H1 (cell line): Measurements from ENCODE around the gene VIPR2. TPM values are rescaled to one million over a fixed set of nuclear protein-coding genes. Genes with fewer than 3 reads are reported as not detected.

Experiments used
- CTCF ChIA-PET: fragments of 300-600 bp; sonication (Branson Sonifier 250); formaldehyde crosslinking; loops from one replicate; lab custom pipeline; 2021; ENCODE audit not compliant: partially characterized antibody; lab: Charles Lee
- POLR2A ChIA-PET: fragments of 300-600 bp; sonication (Branson Sonifier 250); formaldehyde crosslinking; loops from one replicate; lab custom pipeline; 2021; ENCODE audit warnings: inconsistent platforms; ENCODE audit not compliant: partially characterized antibody; lab: Charles Lee
- DNase-seq, 2 experiments: peaks; one replicate each; pipeline versions ENCODE4 v3.0.0 to v3.0.0-alpha.2; 2010 to 2022; ENCODE audit warnings: low spot score in 2 of 2, low read depth in 1 of 2, mixed read lengths in 1 of 2
- FAIRE-seq: peaks from 2 replicates; lab custom pipeline; 2011; peaks lifted over from hg19 to GRCh38; lab: Jason Lieb, UNC
- H2AFZ ChIP-seq: 2 replicates; pipeline ENCODE4 v1.8.1; 2012; ENCODE audit warnings: low read length, inconsistent platforms
- H2AK5ac ChIP-seq: 2 replicates; pipeline ENCODE4 v1.6.1; 2013; ENCODE audit warnings: low read depth, low read length
- H2BK120ac ChIP-seq: replicated peaks from 2 replicates; pipeline ENCODE3; 2013; ENCODE audit warnings: low read depth, low read length, inconsistent platforms
- H2BK12ac ChIP-seq: 2 replicates; pipeline ENCODE4 v1.6.1; 2013; ENCODE audit warnings: low read depth, low read length
- H2BK15ac ChIP-seq: 2 replicates; pipeline ENCODE4 v1.6.1; 2013; ENCODE audit warnings: low read length
- H2BK20ac ChIP-seq: 2 replicates; pipeline ENCODE4 v1.6.1; 2013; ENCODE audit warnings: low read length
- H2BK5ac ChIP-seq: 2 replicates; pipeline ENCODE4 v1.6.1; 2013; ENCODE audit warnings: low read depth, low read length
- H3K14ac ChIP-seq: 2 replicates; pipeline ENCODE4 v1.6.1; 2013; ENCODE audit warnings: inconsistent platforms; ENCODE audit not compliant: insufficient read length
- H3K18ac ChIP-seq: 2 replicates; pipeline ENCODE4 v1.6.1; 2013; ENCODE audit warnings: low read length; ENCODE audit errors: extremely low read depth
- H3K23ac ChIP-seq: 2 replicates; pipeline ENCODE4 v1.6.1; 2013; ENCODE audit warnings: inconsistent platforms; ENCODE audit not compliant: insufficient read length
- H3K23me2 ChIP-seq: 2 replicates; pipeline ENCODE4 v1.6.1; 2013; ENCODE audit warnings: low read depth, low read length
- H3K27ac ChIP-seq: 2 replicates; pipeline ENCODE4 v1.6.1; 2011; ENCODE audit warnings: low read depth, low read length, inconsistent platforms
- H3K27me3 ChIP-seq, 4 experiments: replicated peaks in 1 of 4; 1 replicate in 1 of 4; 2 replicates in 3 of 4; pipeline versions ENCODE4 v1.6.1 to v1.8.1; 2011 to 2013; ENCODE audit warnings: low read length in 3 of 4, mild to moderate bottlenecking in 3 of 4, inconsistent platforms in 2 of 4, mixed read lengths in 2 of 4, moderate library complexity in 1 of 4; ENCODE audit not compliant: control insufficient read depth in 3 of 4, insufficient read depth in 3 of 4; ENCODE audit errors: extremely low read depth in 1 of 4
- H3K36me3 ChIP-seq, 4 experiments: 2 replicates each; pipeline versions ENCODE4 v1.6.1 to v1.8.1; 2011 to 2013; ENCODE audit warnings: mild to moderate bottlenecking in 4 of 4, low read length in 3 of 4, moderate library complexity in 2 of 4, control low read depth in 1 of 4, inconsistent platforms in 1 of 4; ENCODE audit not compliant: insufficient read depth in 4 of 4, control insufficient read depth in 2 of 4
- H3K4ac ChIP-seq: replicated peaks from 2 replicates; pipeline ENCODE3; 2013; ENCODE audit warnings: low read length, low read depth, mixed read lengths, inconsistent platforms; ENCODE audit not compliant: insufficient read length
- H3K4me1 ChIP-seq, 4 experiments: replicated peaks in 1 of 4; 1 replicate in 1 of 4; 2 replicates in 3 of 4; pipeline versions ENCODE4 v1.6.1 to v1.8.1; 2011 to 2013; ENCODE audit warnings: low read length in 3 of 4, inconsistent platforms in 2 of 4, mixed read lengths in 1 of 4; ENCODE audit not compliant: insufficient read depth in 4 of 4, control insufficient read depth in 3 of 4
- H3K4me2 ChIP-seq, 2 experiments: 2 replicates each; pipeline versions ENCODE4 v1.6.1 to v1.8.1; 2011 to 2013; ENCODE audit warnings: low read depth in 2 of 2, low read length in 2 of 2, control low read depth in 1 of 2, inconsistent platforms in 1 of 2, mild to moderate bottlenecking in 1 of 2; ENCODE audit not compliant: insufficient read depth in 1 of 2
- H3K4me3 ChIP-seq, 4 experiments: fragments of 200-600, 300-600 bp in 1 of 4; sonication (generic), shearing (Covaris generic), sonication (Bioruptor Twin) in 1 of 4; 2 replicates each; pipeline versions ENCODE4 v1.5.1 to v1.8.1; 2011 to 2016; ENCODE audit warnings: low read length in 4 of 4, low read depth in 3 of 4, control low read depth in 2 of 4, inconsistent platforms in 2 of 4, mild to moderate bottlenecking in 2 of 4, mixed read lengths in 1 of 4, moderate library complexity in 1 of 4; ENCODE audit not compliant: insufficient read depth in 2 of 4; ENCODE audit errors: extremely low read depth in 1 of 4
- H3K56ac ChIP-seq: replicated peaks from 2 replicates; pipeline ENCODE3; 2013; ENCODE audit warnings: low read depth, mild to moderate bottlenecking, mixed read lengths, low read length, inconsistent platforms; ENCODE audit not compliant: insufficient read length
- H3K79me1 ChIP-seq: 2 replicates; pipeline ENCODE4 v1.6.1; 2013; ENCODE audit warnings: low read depth, low read length, control low read depth
- H3K79me2 ChIP-seq, 2 experiments: 2 replicates each; pipeline versions ENCODE4 v1.6.1 to v1.8.1; 2012 to 2013; ENCODE audit warnings: low read length in 2 of 2, mild to moderate bottlenecking in 2 of 2, inconsistent platforms in 1 of 2; ENCODE audit not compliant: insufficient read depth in 2 of 2, control insufficient read depth in 1 of 2
- H3K9ac ChIP-seq, 4 experiments: replicated peaks in 1 of 4; 1 replicate in 1 of 4; 2 replicates in 3 of 4; pipeline versions ENCODE4 v1.6.1 to v1.8.1; 2011 to 2013; ENCODE audit warnings: low read depth in 3 of 4, low read length in 3 of 4, control low read depth in 2 of 4, mild to moderate bottlenecking in 2 of 4, moderate library complexity in 2 of 4, inconsistent platforms in 1 of 4; ENCODE audit errors: extremely low read depth in 1 of 4
- H3K9me3 ChIP-seq, 2 experiments: 2 replicates each; pipeline versions ENCODE4 v1.6.1 to v1.8.1; 2012 to 2013; ENCODE audit warnings: mild to moderate bottlenecking in 2 of 2, moderate library complexity in 2 of 2, control low read depth in 1 of 2, inconsistent platforms in 1 of 2, low read depth in 1 of 2, low read length in 1 of 2, mixed read lengths in 1 of 2; ENCODE audit not compliant: insufficient read depth in 2 of 2
- H4K20me1 ChIP-seq, 2 experiments: replicated peaks in 1 of 2; 2 replicates each; pipeline versions ENCODE3 to v1.8.1; 2011 to 2013; ENCODE audit warnings: inconsistent platforms in 2 of 2, low read length in 2 of 2, mild to moderate bottlenecking in 1 of 2; ENCODE audit not compliant: insufficient read depth in 2 of 2, control insufficient read depth in 1 of 2
- H4K5ac ChIP-seq: 2 replicates; pipeline ENCODE4 v1.6.1; 2013; ENCODE audit warnings: low read length, low read depth, mixed read lengths, inconsistent platforms; ENCODE audit not compliant: insufficient read length
- H4K8ac ChIP-seq: 2 replicates; pipeline ENCODE4 v1.8.0; 2013; ENCODE audit warnings: mild to moderate bottlenecking, moderate library complexity, low read length, inconsistent platforms; ENCODE audit not compliant: insufficient read depth; ENCODE audit errors: extremely low read depth
- H4K91ac ChIP-seq: replicated peaks from 2 replicates; pipeline ENCODE3; 2013; ENCODE audit warnings: low read length, mixed read lengths, inconsistent platforms; ENCODE audit not compliant: insufficient read length
- ASH2L ChIP-seq: fragments of 200-600, 300-600 bp; sonication (generic); IDR thresholded peaks from one replicate; pipeline ENCODE4 v1.7.1; 2017; ENCODE audit warnings: low read length
- CBX8 ChIP-seq: fragments of 300-800, 300-1000 bp; sonication (generic); IDR thresholded peaks from 2 replicates; pipeline ENCODE4 v1.7.1; 2016; ENCODE audit warnings: low read depth, low read length, borderline replicate concordance
- CHD1 ChIP-seq: IDR thresholded peaks from 2 replicates; pipeline ENCODE4 v1.6.1; 2012; ENCODE audit warnings: low read depth, low read length, improper control_type of control experiment
- GABPA ChIP-seq: IDR thresholded peaks from 2 replicates; pipeline ENCODE4 v1.6.1; 2011; ENCODE audit warnings: mild to moderate bottlenecking, low read length, moderate library complexity, borderline replicate concordance; ENCODE audit not compliant: insufficient read depth
- HDAC6 ChIP-seq: IDR thresholded peaks from one replicate; pipeline ENCODE4 v1.7.1; 2012; ENCODE audit warnings: low read depth, mild to moderate bottlenecking, inconsistent platforms, low read length, moderate library complexity
- JUND ChIP-seq: IDR thresholded peaks from 2 replicates; pipeline ENCODE4 v1.6.1; 2011; ENCODE audit warnings: mild to moderate bottlenecking, improper control_type of control experiment, low read length
- NRF1 ChIP-seq: IDR thresholded peaks from 2 replicates; pipeline ENCODE4 v1.6.1; 2011; ENCODE audit warnings: mild to moderate bottlenecking, low read depth, low read length, improper control_type of control experiment
- POLR2A ChIP-seq, 2 experiments: IDR thresholded peaks; 1 replicate in 1 of 2; 2 replicates in 1 of 2; pipeline ENCODE4 v1.6.1; 2011; ENCODE audit warnings: low read depth in 2 of 2, low read length in 2 of 2, mild to moderate bottlenecking in 2 of 2; ENCODE audit errors: control extremely low read depth in 1 of 2
- TBP ChIP-seq: IDR thresholded peaks from 2 replicates; pipeline ENCODE4 v1.6.1; 2011; ENCODE audit warnings: low read depth, low read length, improper control_type of control experiment
- TEAD4 ChIP-seq: IDR thresholded peaks from 2 replicates; pipeline ENCODE4 v1.6.1; 2012; ENCODE audit warnings: low read depth, low read length, inconsistent platforms, mixed read lengths
- WGBS, 2 experiments: shearing (Covaris generic) in 1 of 2; methylation state at CpG; one replicate each; pipeline versions ENCODE4 v1.1.6 to v1.1.7; 2013 to 2015; ENCODE audit warnings: low lambda C conversion rate in 2 of 2, mixed read lengths in 2 of 2, inconsistent platforms in 1 of 2, low coverage in 1 of 2, missing lambda C conversion rate in 1 of 2; ENCODE audit not compliant: insufficient replicate concordance in 2 of 2, insufficient coverage in 1 of 2, insufficient read length in 1 of 2; ENCODE audit errors: extremely low coverage in 1 of 2, missing lambda C conversion rate in 1 of 2; 5-methylcytosine and 5-hydroxymethylcytosine counted together
- polyA plus RNA-seq, 7 experiments: library from polyadenylated mRNA; depleted of rRNA in 3 of 7; stranded (reverse) in 5 of 7; unstranded in 2 of 7; fragments of >200 nt in 5 of 7; fragments of 200-250 nt in 2 of 7; gene quantifications; 1 replicate in 5 of 7; 2 replicates in 1 of 7; 4 replicates in 1 of 7; pipeline versions ENCODE4 v1.2.1 to v1.2.3, GENCODE V29; 2011 to 2013; ENCODE audit warnings: missing spikeins in 2 of 7, mixed read lengths in 2 of 7
- total RNA-seq: library from RNA; stranded (reverse); fragmentation: NEBNext Ultra II Directional; extraction: Animal tissue kit (Norgen Biotek cat#: 25700); gene quantifications from 2 replicates; pipeline ENCODE4 v1.2.1, GENCODE V29; 2021
- TF ChIP-seq, protein P1 (sequence below): IDR thresholded peaks from 2 replicates; pipeline ENCODE4 v1.6.1; 2012; ENCODE audit warnings: inconsistent platforms
- TF ChIP-seq, protein P2 (sequence below): IDR thresholded peaks from 2 replicates; pipeline ENCODE4 v1.6.1; 2012; ENCODE audit warnings: low read length, inconsistent platforms

Gene VIPR2
- total and polyA plus RNA-seq, 2 of the 8 experiments (the other 6 are each of a cell fraction or from before 2014, with no cell fraction given) = 2.4 to 6.3 TPM

DNA sequence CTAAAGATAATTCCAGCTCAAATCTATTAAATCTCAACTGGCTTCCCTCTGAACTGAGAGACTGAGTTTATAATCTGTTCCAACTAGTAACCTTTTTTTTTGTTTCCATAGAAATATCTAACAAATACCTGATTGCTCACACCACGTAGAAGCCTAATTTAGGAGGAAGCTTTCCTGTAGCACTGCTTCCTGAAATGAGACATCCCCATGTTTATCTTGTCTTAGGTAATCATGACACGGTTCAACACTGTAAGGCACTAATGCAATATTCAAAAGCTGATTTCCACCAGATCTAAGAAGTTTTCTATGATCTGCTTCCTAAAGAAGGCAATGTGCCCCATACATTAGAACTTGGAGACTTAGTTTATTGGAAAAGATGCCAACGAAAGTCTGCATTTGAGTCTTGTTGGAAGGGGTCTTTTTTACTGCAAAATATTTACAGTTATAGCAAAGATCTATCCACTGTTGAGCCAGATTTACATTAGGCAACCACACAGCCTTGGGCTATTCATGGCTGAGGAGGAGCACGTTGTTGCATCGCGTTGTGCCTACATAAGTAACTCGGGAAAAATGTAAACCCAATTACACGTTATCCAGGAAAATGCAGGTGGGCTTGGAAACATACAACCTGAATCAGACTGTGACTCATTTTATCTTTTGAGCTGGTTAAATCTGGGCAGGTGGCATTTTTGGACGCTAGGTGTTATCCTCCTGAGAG, 66.3 kb downstream of the VIPR2 start:
- Histone ChIP-seq H3K56ac (no peak overlapping the region), H3K9ac (no peak overlapping the region), H4K91ac (no peak overlapping the region), H2BK12ac (no peak overlapping the region), H3K14ac (no peak overlapping the region), H3K4ac (no peak overlapping the region), H2BK5ac (no peak overlapping the region), H3K79me2 (no peaks in the 10 kb centered on the region), H2AK5ac (no peak overlapping the region), H3K23ac (no peak overlapping the region), H3K18ac (no peak overlapping the region), H2BK15ac (no peak overlapping the region), H3K9me3 (no peaks in the 10 kb centered on the region), H2BK20ac (no peak overlapping the region), H3K27ac (no peak overlapping the region), H3K4me1 (no peaks in the 10 kb centered on the region), H3K4me2 (no peak overlapping the region), H3K23me2 (no peaks in the 10 kb centered on the region), H3K79me1 (no peaks in the 10 kb centered on the region), H2BK120ac (no peak overlapping the region), H3K27me3 (no peaks in the 10 kb centered on the region), H3K4me3 (no peak overlapping the region), H2AFZ (no peak overlapping the region), H4K5ac (no peak overlapping the region), H4K8ac (no peak overlapping the region), H3K36me3 (no peaks in the 10 kb centered on the region), H4K20me1 (no peaks in the 10 kb centered on the region)
- WGBS, 2 experiments = 89% methylated on average over 9 of the region's 9 CpGs; no CpG with 5 or more reads in 1 of the 2 experiments
- FAIRE-seq (no peak), DNase-seq (no peak)
- POLR2A ChIA-PET = interaction anchor here (0.8 kb wide), 1 partner anchor 16 kb away, joined by 3 read pairs; no protein-coding TSS in a partner anchor
- CTCF ChIA-PET = no interaction called here
- no peak for TF ChIP-seq HDAC6
- TF ChIP-seq CBX8 = no peak
- TF ChIP-seq TEAD4 = no peak
- TF ChIP-seq, protein P1, sequence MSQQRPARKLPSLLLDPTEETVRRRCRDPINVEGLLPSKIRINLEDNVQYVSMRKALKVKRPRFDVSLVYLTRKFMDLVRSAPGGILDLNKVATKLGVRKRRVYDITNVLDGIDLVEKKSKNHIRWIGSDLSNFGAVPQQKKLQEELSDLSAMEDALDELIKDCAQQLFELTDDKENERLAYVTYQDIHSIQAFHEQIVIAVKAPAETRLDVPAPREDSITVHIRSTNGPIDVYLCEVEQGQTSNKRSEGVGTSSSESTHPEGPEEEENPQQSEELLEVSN = no peak
- TF ChIP-seq POLR2A (IDR thresholded peaks at IDR 0.05; ENCODE audit: control extremely low read depth in 1 of 2, low read depth in 2 of 2, low read length in 2 of 2) = no peak
- no peak for TF ChIP-seq ASH2L
- TF ChIP-seq NRF1 = no peak
- no peak for TF ChIP-seq GABPA
- no peak for TF ChIP-seq TBP
- no peak for TF ChIP-seq JUND
- TF ChIP-seq, protein P2, sequence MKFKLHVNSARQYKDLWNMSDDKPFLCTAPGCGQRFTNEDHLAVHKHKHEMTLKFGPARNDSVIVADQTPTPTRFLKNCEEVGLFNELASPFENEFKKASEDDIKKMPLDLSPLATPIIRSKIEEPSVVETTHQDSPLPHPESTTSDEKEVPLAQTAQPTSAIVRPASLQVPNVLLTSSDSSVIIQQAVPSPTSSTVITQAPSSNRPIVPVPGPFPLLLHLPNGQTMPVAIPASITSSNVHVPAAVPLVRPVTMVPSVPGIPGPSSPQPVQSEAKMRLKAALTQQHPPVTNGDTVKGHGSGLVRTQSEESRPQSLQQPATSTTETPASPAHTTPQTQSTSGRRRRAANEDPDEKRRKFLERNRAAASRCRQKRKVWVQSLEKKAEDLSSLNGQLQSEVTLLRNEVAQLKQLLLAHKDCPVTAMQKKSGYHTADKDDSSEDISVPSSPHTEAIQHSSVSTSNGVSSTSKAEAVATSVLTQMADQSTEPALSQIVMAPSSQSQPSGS = no peak
- no peak for TF ChIP-seq CHD1
